ENCODE results near the gene KCNH3. TPM values are rescaled to one million over a fixed set of nuclear protein-coding genes. Genes with fewer than 3 reads are reported as not detected.

The KCNH3 gene
- total RNA-seq, 1 experiment from 2014 or later: 0.59 TPM

DNA sequence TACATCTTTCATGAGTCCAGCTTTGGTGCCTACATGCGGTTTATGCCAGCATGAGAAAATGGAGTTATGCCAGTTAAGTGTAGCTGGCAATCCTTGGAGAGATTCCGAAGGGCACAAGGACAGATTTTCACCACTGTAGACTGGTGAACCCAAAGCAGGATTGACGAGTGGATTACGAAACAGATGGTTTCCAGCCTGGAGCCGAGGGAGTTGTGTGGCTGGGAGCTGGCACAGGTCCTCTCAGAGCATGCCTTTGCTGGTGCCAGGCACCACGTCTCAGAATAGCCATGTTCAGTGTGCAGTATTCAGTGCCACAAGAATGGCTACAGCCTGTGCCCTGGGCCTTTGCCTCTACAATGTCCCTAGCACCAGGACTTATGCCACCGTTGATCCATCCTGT is 13.2 kb downstream of the KCNH3 start:
- intact Hi-C loops (cut with micrococcal nuclease; ENCODE audit: unreplicated experiment): no loop called here
- CTCF ChIA-PET: interaction anchor here (0.7 kb wide), 1 partner anchor 42 kb away, joined by 3 read pairs; no protein-coding TSS in a partner anchor
- Mint-ChIP-seq H3K4me1 (ENCODE audit: low read depth, unreplicated experiment) (no peaks in the 10 kb centered on the region), H3K4me3 (ENCODE audit: low read depth, unreplicated experiment) (no peak overlapping the region), H3K27me3 (ENCODE audit: unreplicated experiment) (peaks cover 41% of the 10 kb centered on the region), H3K27ac (ENCODE audit: unreplicated experiment) (no peak overlapping the region), H3K9me3 (ENCODE audit: low read depth, unreplicated experiment) (no peaks in the 10 kb centered on the region), H3K36me3 (ENCODE audit: insufficient read depth, unreplicated experiment) (peaks cover 11% of the 10 kb centered on the region)
- no TSS peak for BruUV-seq (replicated peaks)
- TF ChIP-seq, protein P1, sequence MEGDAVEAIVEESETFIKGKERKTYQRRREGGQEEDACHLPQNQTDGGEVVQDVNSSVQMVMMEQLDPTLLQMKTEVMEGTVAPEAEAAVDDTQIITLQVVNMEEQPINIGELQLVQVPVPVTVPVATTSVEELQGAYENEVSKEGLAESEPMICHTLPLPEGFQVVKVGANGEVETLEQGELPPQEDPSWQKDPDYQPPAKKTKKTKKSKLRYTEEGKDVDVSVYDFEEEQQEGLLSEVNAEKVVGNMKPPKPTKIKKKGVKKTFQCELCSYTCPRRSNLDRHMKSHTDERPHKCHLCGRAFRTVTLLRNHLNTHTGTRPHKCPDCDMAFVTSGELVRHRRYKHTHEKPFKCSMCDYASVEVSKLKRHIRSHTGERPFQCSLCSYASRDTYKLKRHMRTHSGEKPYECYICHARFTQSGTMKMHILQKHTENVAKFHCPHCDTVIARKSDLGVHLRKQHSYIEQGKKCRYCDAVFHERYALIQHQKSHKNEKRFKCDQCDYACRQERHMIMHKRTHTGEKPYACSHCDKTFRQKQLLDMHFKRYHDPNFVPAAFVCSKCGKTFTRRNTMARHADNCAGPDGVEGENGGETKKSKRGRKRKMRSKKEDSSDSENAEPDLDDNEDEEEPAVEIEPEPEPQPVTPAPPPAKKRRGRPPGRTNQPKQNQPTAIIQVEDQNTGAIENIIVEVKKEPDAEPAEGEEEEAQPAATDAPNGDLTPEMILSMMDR (IDR thresholded peaks at IDR 0.05; ENCODE audit: unreplicated experiment): no peak
- DNase-seq: no peak

- Mint-ChIP-seq H3K27me3 (ENCODE audit: unreplicated experiment) (peaks cover 37% of the 10 kb centered on the region), H3K27ac (ENCODE audit: unreplicated experiment) (no peak overlapping the region), H3K36me3 (ENCODE audit: insufficient read depth, unreplicated experiment) (peaks cover 11% of the 10 kb centered on the region), H3K4me3 (ENCODE audit: low read depth, unreplicated experiment) (no peak overlapping the region), H3K4me1 (ENCODE audit: low read depth, unreplicated experiment) (no peaks in the 10 kb centered on the region), H3K9me3 (ENCODE audit: low read depth, unreplicated experiment) (no peaks in the 10 kb centered on the region)
- CTCF ChIA-PET: interaction anchor here (2.4 kb wide), 1 partner anchor 194 kb away, joined by 21 read pairs; no protein-coding TSS in a partner anchor
- TF ChIP-seq, protein P1 (IDR thresholded peaks at IDR 0.05; ENCODE audit: unreplicated experiment): no peak
- no peak for DNase-seq
- BruUV-seq (replicated peaks): no TSS peak
- intact Hi-C loops (cut with micrococcal nuclease; ENCODE audit: unreplicated experiment): no loop called here
Observed at GRCh38 chr12:49552425-49552824, 13.6 kb downstream of the KCNH3 start.

DNA sequence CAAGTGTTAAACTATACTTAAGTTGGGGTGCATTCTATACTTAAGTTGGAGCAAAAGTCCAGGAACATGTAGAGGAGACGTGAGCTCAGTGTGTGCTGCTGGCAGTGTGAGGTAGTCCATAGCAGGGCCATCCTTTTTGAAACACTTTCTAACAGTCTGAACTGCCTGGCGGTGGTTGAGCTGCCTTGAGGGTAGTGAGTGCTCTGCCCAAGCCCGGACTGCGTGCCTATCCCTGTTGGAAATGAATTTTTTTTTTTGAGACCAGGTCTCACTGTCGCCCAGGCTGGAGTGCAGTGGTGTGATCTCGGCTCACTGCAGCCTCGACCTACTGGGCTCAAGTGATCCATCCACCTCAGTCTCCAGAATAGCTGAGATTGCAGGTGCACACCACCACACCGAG is 14.1 kb downstream of the KCNH3 start:
- peaks cover 33% of the 10 kb centered on the region for H3K27me3 Mint-ChIP-seq (ENCODE audit: unreplicated experiment)
- H3K36me3 Mint-ChIP-seq (ENCODE audit: insufficient read depth, unreplicated experiment): peaks cover 11% of the 10 kb centered on the region
- no peaks in the 10 kb centered on the region for H3K4me1 Mint-ChIP-seq (ENCODE audit: low read depth, unreplicated experiment)
- no peak overlapping the region for H3K27ac Mint-ChIP-seq (ENCODE audit: unreplicated experiment)
- TF ChIP-seq, protein P1 (IDR thresholded peaks at IDR 0.05; ENCODE audit: unreplicated experiment): no peak
- no peak for DNase-seq
- intact Hi-C loops (cut with micrococcal nuclease; ENCODE audit: unreplicated experiment): loop anchor here (1.0 kb wide), 1 partner anchor 195 kb away; no protein-coding TSS in a partner anchor
- no peak overlapping the region for H3K4me3 Mint-ChIP-seq (ENCODE audit: low read depth, unreplicated experiment)
- no TSS peak for BruUV-seq (replicated peaks)
- CTCF ChIA-PET: interaction anchor here (1.3 to 2.4 kb wide), 3 partner anchors 27 to 221 kb away, joined by 4 to 21 read pairs (median 11); no protein-coding TSS in a partner anchor
- no peaks in the 10 kb centered on the region for H3K9me3 Mint-ChIP-seq (ENCODE audit: low read depth, unreplicated experiment)

- Mint-ChIP-seq H3K4me1 (ENCODE audit: low read depth, unreplicated experiment) (no peaks in the 10 kb centered on the region), H3K36me3 (ENCODE audit: insufficient read depth, unreplicated experiment) (peaks cover 11% of the 10 kb centered on the region), H3K4me3 (ENCODE audit: low read depth, unreplicated experiment) (no peak overlapping the region), H3K9me3 (ENCODE audit: low read depth, unreplicated experiment) (no peaks in the 10 kb centered on the region), H3K27ac (ENCODE audit: unreplicated experiment) (no peak overlapping the region), H3K27me3 (ENCODE audit: unreplicated experiment) (peaks cover 26% of the 10 kb centered on the region)
- TF ChIP-seq, protein P1 (IDR thresholded peaks at IDR 0.05; ENCODE audit: unreplicated experiment): peak; percentile 60
- peak; percentile 25 for DNase-seq
- intact Hi-C loops (cut with micrococcal nuclease; ENCODE audit: unreplicated experiment): loop anchor here (1.0 kb wide), 1 partner anchor 195 kb away; no protein-coding TSS in a partner anchor
- BruUV-seq (replicated peaks): no TSS peak
- CTCF ChIA-PET: interaction anchor here (0.8 to 2.4 kb wide), 4 partner anchors 27 to 256 kb away, joined by 3 to 21 read pairs (median 8); no protein-coding TSS in a partner anchor
Observed at GRCh38 chr12:49553512-49554088, 14.8 kb downstream of the KCNH3 start.

Data from Calu3 (cell line).